ENCODE measurements around the gene ZC3H7A. TPM values are rescaled to one million over a fixed set of nuclear protein-coding genes. Genes with fewer than 3 reads are reported as not detected.
A peak's percentile ranks its signal among the peaks of the same experiment; 100 is the strongest.

ZC3H7A gene
- total RNA-seq, 2 experiments from 2014 or later = 62.3 to 67.8 TPM

DNA sequence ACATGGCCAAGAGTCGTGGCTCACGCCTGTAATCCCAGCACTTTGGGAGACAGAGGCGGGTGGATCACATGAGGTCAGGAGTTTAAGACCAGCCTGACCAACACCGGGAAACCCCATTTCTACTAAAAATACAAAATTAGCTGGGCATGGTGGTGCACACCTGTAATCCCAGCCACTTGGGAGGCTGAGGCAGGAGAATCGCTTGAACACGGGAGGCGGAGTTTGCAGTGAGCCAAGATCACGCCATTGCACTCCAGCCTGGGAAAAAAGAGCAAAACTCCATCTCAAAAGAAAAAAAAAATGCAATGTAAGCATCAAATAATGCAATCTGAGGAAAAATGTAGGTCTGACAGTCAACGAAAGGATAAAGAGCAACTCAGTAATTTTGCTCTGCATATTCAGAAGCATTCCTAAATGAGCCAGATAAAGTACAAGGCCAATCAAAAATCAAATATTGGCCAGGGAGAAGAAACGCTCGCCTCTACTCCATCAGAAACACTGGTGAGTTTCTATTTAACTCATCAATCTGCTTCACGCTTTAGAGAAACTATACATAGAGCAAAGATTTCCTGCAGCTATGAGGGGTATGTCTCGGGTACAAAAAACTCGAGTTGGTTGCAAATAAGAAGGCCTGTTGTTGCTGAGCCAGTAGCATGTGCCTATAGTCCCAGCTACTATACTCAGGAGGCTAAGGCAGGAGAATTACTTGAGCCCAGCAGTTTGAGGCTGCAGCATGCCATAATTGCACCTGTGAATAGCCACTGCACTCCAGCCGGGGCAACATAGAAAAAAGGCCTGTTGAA lies 58.1 kb downstream of the ZC3H7A start:
- Mint-ChIP-seq H3K9me3 (no peaks in the 10 kb centered on the region), H3K4me1 (ENCODE audit: low read depth) (peaks cover 58% of the 10 kb centered on the region), H3K36me3 (ENCODE audit: low read depth) (peaks cover 45% of the 10 kb centered on the region), H3K27ac (peak overlapping the region; percentile 38), H3K27me3 (no peaks in the 10 kb centered on the region), H3K4me3 (peak overlapping the region; percentile 22)
- TF ChIP-seq, protein P1, sequence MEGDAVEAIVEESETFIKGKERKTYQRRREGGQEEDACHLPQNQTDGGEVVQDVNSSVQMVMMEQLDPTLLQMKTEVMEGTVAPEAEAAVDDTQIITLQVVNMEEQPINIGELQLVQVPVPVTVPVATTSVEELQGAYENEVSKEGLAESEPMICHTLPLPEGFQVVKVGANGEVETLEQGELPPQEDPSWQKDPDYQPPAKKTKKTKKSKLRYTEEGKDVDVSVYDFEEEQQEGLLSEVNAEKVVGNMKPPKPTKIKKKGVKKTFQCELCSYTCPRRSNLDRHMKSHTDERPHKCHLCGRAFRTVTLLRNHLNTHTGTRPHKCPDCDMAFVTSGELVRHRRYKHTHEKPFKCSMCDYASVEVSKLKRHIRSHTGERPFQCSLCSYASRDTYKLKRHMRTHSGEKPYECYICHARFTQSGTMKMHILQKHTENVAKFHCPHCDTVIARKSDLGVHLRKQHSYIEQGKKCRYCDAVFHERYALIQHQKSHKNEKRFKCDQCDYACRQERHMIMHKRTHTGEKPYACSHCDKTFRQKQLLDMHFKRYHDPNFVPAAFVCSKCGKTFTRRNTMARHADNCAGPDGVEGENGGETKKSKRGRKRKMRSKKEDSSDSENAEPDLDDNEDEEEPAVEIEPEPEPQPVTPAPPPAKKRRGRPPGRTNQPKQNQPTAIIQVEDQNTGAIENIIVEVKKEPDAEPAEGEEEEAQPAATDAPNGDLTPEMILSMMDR (IDR thresholded peaks at IDR 0.05) = no peak
- intact Hi-C loops (cut with micrococcal nuclease) = no loop called here
- ATAC-seq (no peak), DNase-seq (no peak)
- ChIA-PET CTCF (interaction anchor here (1.0 to 1.8 kb wide), 5 partner anchors 24 to 59 kb away, joined by 3 to 5 read pairs (median 4); partner anchors contain the start of gene ZC3H7A), POLR2A (interaction anchor here (0.6 to 5.9 kb wide), 4 partner anchors 14 to 57 kb away, joined by 3 to 48 read pairs (median 4); partner anchors contain the start of gene ZC3H7A)

DNA sequence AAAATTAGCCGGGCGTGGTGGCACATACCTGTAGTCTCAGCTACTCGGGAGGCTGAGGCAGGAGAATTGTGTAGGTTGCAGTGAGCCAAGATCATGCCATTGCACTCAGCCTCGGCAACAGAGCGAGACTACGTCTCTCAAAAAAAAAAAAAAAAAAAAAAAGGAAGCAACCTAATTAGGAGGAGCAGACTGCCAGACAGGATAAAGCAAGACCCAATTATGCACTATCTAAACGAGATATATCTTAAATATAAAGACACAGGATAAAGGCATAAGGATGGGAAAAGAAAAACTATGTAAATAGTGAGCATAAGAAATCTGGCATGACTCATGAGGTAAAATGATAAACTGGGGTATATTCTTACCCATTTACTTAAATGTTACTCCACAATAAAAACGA lies 59.3 kb downstream of the ZC3H7A start:
- no peak overlapping the region for H3K27ac Mint-ChIP-seq
- H3K4me3 Mint-ChIP-seq = no peak overlapping the region
- H3K4me1 Mint-ChIP-seq (ENCODE audit: low read depth) = peaks cover 55% of the 10 kb centered on the region
- H3K9me3 Mint-ChIP-seq = no peaks in the 10 kb centered on the region
- ChIA-PET CTCF (interaction anchor here (1.0 to 1.6 kb wide), 4 partner anchors 23 to 206 kb away, joined by 3 to 5 read pairs (median 4); no protein-coding TSS in a partner anchor), POLR2A (no interaction called here)
- ATAC-seq (no peak), DNase-seq (no peak)
- TF ChIP-seq, protein P1 (IDR thresholded peaks at IDR 0.05) = no peak
- H3K36me3 Mint-ChIP-seq (ENCODE audit: low read depth) = peaks cover 42% of the 10 kb centered on the region
- no peaks in the 10 kb centered on the region for H3K27me3 Mint-ChIP-seq
- intact Hi-C loops (cut with micrococcal nuclease) = no loop called here

DNA sequence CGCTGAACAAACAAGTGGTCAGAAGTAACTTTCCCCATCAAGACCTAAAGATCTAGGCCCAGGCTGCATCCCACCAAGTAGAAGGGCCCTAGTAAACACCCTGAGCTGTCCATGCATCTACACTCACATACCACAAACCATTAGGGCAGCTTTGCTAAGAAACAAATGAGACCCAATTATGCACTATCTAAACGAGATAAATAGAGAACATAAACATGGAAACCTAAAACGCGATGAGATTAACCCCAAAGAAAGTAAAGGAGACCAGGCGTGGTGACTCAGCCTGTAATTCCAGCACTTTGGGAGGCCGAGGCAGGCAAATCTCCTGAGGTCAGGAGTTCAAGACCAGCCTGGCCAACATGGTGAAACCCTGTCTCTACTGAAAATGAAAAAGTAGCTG lies 60.2 kb downstream of the ZC3H7A start:
- H3K4me3 Mint-ChIP-seq = no peak overlapping the region
- intact Hi-C loops (cut with micrococcal nuclease) = no loop called here
- ChIA-PET CTCF (interaction anchor here (1.1 to 3.1 kb wide), 5 partner anchors 22 to 205 kb away, joined by 3 to 18 read pairs (median 4); partner anchors contain the start of gene ZC3H7A), POLR2A (no interaction called here)
- TF ChIP-seq, protein P1 (IDR thresholded peaks at IDR 0.05) = no peak
- no peaks in the 10 kb centered on the region for H3K27me3 Mint-ChIP-seq
- DNase-seq = no peak
- H3K9me3 Mint-ChIP-seq = no peaks in the 10 kb centered on the region
- H3K27ac Mint-ChIP-seq = no peak overlapping the region
- H3K4me1 Mint-ChIP-seq (ENCODE audit: low read depth) = peaks cover 56% of the 10 kb centered on the region
- no peak for ATAC-seq
- peaks cover 47% of the 10 kb centered on the region for H3K36me3 Mint-ChIP-seq (ENCODE audit: low read depth)

DNA sequence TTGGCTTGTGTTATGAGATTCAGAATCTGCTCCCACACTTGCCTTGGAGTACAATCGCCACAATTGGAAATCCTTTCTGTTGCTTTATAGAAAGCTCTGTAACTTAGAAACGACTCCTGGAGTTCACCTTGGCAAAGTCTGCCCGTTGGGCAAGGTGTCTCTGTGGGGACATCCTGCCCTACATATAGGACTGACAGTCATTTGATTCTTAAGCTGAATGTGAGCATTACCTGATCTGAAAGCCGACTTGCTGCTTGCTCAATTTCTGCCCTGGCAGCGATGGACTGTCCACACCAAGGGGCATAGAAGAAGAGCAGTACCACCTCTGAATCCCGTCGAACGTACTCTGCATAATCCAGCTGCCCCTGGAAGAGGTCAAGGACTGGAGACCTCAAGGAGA lies 61.3 kb downstream of the ZC3H7A start:
- Mint-ChIP-seq H3K4me3 (no peak overlapping the region), H3K4me1 (ENCODE audit: low read depth) (peaks cover 51% of the 10 kb centered on the region), H3K36me3 (ENCODE audit: low read depth) (peaks cover 44% of the 10 kb centered on the region), H3K27me3 (no peaks in the 10 kb centered on the region), H3K27ac (no peak overlapping the region), H3K9me3 (no peaks in the 10 kb centered on the region)
- POLR2A ChIA-PET = interaction anchor here (0.7 kb wide), 1 partner anchor 170 kb away, joined by 3 read pairs; no protein-coding TSS in a partner anchor
- intact Hi-C loops (cut with micrococcal nuclease) = no loop called here
- TF ChIP-seq, protein P1 (IDR thresholded peaks at IDR 0.05) = no peak
- CTCF ChIA-PET = interaction anchor here (1.0 to 3.1 kb wide), 4 partner anchors 14 to 62 kb away, joined by 3 to 18 read pairs (median 3); partner anchors contain the start of gene ZC3H7A
- DNase-seq (no peak), ATAC-seq (no peak)

DNA sequence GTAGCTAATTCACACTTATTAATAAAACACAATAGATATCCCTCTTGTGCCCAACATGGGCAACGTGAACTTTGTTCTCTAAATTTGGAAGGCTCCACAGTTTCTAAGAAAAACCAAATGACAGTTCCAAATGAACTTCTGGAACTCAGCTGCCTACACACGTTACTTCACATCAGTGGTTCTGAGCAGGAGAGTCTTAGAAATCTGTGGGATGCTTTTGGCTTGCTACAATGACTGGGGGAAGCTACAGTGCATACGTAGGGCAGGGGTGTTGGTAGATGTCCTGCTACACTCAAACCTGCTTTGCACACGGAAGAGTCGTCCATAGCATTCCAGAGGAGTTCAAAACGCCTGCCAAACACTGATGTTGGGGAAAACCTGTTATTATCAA lies 62.4 kb downstream of the ZC3H7A start:
- no peaks in the 10 kb centered on the region for H3K9me3 Mint-ChIP-seq
- H3K27ac Mint-ChIP-seq = peak overlapping the region; percentile 5
- H3K4me3 Mint-ChIP-seq = no peak overlapping the region
- ChIA-PET CTCF (interaction anchor here (3.1 kb wide), 1 partner anchor 20 kb away, joined by 18 read pairs; no protein-coding TSS in a partner anchor), POLR2A (interaction anchor here (0.7 kb wide), 1 partner anchor 68 kb away, joined by 3 read pairs; no protein-coding TSS in a partner anchor)
- DNase-seq = no peak
- intact Hi-C loops (cut with micrococcal nuclease) = no loop called here
- H3K4me1 Mint-ChIP-seq (ENCODE audit: low read depth) = peaks cover 41% of the 10 kb centered on the region
- H3K27me3 Mint-ChIP-seq = no peaks in the 10 kb centered on the region
- TF ChIP-seq, protein P1 (IDR thresholded peaks at IDR 0.05) = no peak
- H3K36me3 Mint-ChIP-seq (ENCODE audit: low read depth) = peaks cover 49% of the 10 kb centered on the region
- ATAC-seq = no peak
